Mesendoderm (in vitro differentiated cells): ENCODE results near the gene TP53TG3D. TPM values are rescaled to one million over a fixed set of nuclear protein-coding genes. Genes with fewer than 3 reads are reported as not detected.
"Not testable (repeated sequence)": the region's sequence is repeated elsewhere in the genome, so short reads cannot be mapped to it uniquely, and the experiment has no call there.

Experiments used
- DNase-seq: peaks from one replicate; pipeline ENCODE4 v3.0.0; 2013
- H2AK5ac ChIP-seq: 2 replicates; pipeline ENCODE4 v1.6.1; 2013; ENCODE audit warnings: low read length, inconsistent platforms
- H2BK120ac ChIP-seq: 2 replicates; pipeline ENCODE4 v1.6.1; 2013; ENCODE audit warnings: low read depth, mild to moderate bottlenecking, low read length, moderate library complexity, mixed read lengths
- H2BK15ac ChIP-seq: replicated peaks from 2 replicates; pipeline ENCODE4 v1.6.1; 2013; ENCODE audit warnings: low read depth, mild to moderate bottlenecking, moderate library complexity
- H2BK5ac ChIP-seq: 2 replicates; pipeline ENCODE4 v1.6.1; 2013; ENCODE audit warnings: low read length, inconsistent platforms
- H3K18ac ChIP-seq: 2 replicates; pipeline ENCODE4 v1.6.1; 2013; ENCODE audit warnings: mild to moderate bottlenecking, low read length, mixed read lengths
- H3K23ac ChIP-seq: one replicate; pipeline ENCODE4 v1.6.1; 2013; ENCODE audit warnings: low read length
- H3K27ac ChIP-seq: 2 replicates; pipeline ENCODE4 v1.5.1; 2013; ENCODE audit warnings: low read depth, mild to moderate bottlenecking, inconsistent platforms, low read length, moderate library complexity
- H3K27me3 ChIP-seq: 2 replicates; pipeline ENCODE4 v1.6.1; 2013; ENCODE audit warnings: low read length, control low read depth, mild to moderate bottlenecking, inconsistent platforms; ENCODE audit not compliant: insufficient read depth, poor library complexity
- H3K36me3 ChIP-seq: 2 replicates; pipeline ENCODE4 v1.6.1; 2013; ENCODE audit warnings: low read length, inconsistent platforms; ENCODE audit not compliant: control insufficient read depth, insufficient read depth
- H3K4ac ChIP-seq: one replicate; pipeline ENCODE4 v1.6.1; 2013; ENCODE audit warnings: low read depth, mild to moderate bottlenecking, low read length, moderate library complexity
- H3K4me1 ChIP-seq: 2 replicates; pipeline ENCODE4 v1.6.1; 2013; ENCODE audit warnings: low read depth, low read length, inconsistent platforms; ENCODE audit not compliant: control insufficient read depth
- H3K4me2 ChIP-seq: 2 replicates; pipeline ENCODE4 v1.6.1; 2013; ENCODE audit warnings: low read length
- H3K4me3 ChIP-seq: 2 replicates; pipeline ENCODE4 v1.5.1; 2013; ENCODE audit warnings: mild to moderate bottlenecking, low read length
- H3K56ac ChIP-seq: one replicate; pipeline ENCODE4 v1.6.1; 2013; ENCODE audit warnings: low read length
- H3K79me1 ChIP-seq: 2 replicates; pipeline ENCODE4 v1.6.1; 2013; ENCODE audit warnings: low read length, inconsistent platforms
- H3K79me2 ChIP-seq: 2 replicates; pipeline ENCODE4 v1.6.1; 2013; ENCODE audit warnings: mild to moderate bottlenecking, low read length; ENCODE audit not compliant: control insufficient read depth, insufficient read depth
- H3K9ac ChIP-seq: 2 replicates; pipeline ENCODE4 v1.6.1; 2013; ENCODE audit warnings: low read length, inconsistent platforms
- H4K5ac ChIP-seq: one replicate; pipeline ENCODE4 v1.6.1; 2013; ENCODE audit warnings: low read length
- H4K8ac ChIP-seq: one replicate; pipeline ENCODE4 v1.6.1; 2013; ENCODE audit warnings: low read depth, mild to moderate bottlenecking, control low read depth, low read length, moderate library complexity
- WGBS: extraction: QIAGEN DNeasy Blood & Tissue Kit; methylation state at CpG from one replicate; pipeline ENCODE4 v1.1.7; 2013; ENCODE audit warnings: low lambda C conversion rate, missing lambda C conversion rate; ENCODE audit not compliant: insufficient coverage; ENCODE audit errors: extremely low coverage; 5-methylcytosine and 5-hydroxymethylcytosine counted together
- small RNA-seq: library from polyadenylated mRNA; stranded (forward); fragments of <200 nt; extraction: miRNeasy Mini kit (QIAGEN cat#:217004); gene quantifications from one replicate; pipeline ENCODE3, GENCODE V24; 2013; ENCODE audit not compliant: insufficient read depth

The TP53TG3D gene

GRCh38 chr16:32302776-32303175 lies 49.7 kb downstream of the TP53TG3D start:
- not testable (repeated sequence) for H2BK120ac ChIP-seq, DNase-seq
- WGBS: no CpG with 5 or more reads among the region's 4 CpGs

More at GRCh38 chr16:32302776-32303175, 49.7 kb downstream of the TP53TG3D start:
- not testable (repeated sequence) for H3K23ac ChIP-seq, H3K4me3 ChIP-seq, H2AK5ac ChIP-seq, H2BK15ac ChIP-seq, H3K9ac ChIP-seq, H3K36me3 ChIP-seq, H3K56ac ChIP-seq, H3K4ac ChIP-seq, H4K5ac ChIP-seq, H3K4me2 ChIP-seq, H3K79me1 ChIP-seq, H3K18ac ChIP-seq, H2BK5ac ChIP-seq, H3K79me2 ChIP-seq, H3K27me3 ChIP-seq, H4K8ac ChIP-seq, H3K27ac ChIP-seq, H3K4me1 ChIP-seq

Small RNA genes lying within 50 kb of the gene (small RNA-seq; reads per million reads assigned to genes)
- not detected for gene AC133485.1
- not detected for gene AC140878.1
